Tibial nerve (tissue), 3 donors: Measurements from ENCODE around the gene TUBE1.

ENCODE experiments used
- POLR2A ChIP-seq, 2 donors: fragments of 450-650 bp; IDR thresholded peaks; one replicate each; pipeline ENCODE4 v1.6.1; 2017; ENCODE audit warnings: antibody characterized with exemption in 2 of 2, mild to moderate bottlenecking in 2 of 2, moderate library complexity in 2 of 2
- TF ChIP-seq, protein P1 (sequence below), 5 experiments: fragments of 200-600 bp in 3 of 5; fragments of 450-650 bp in 2 of 5; sonication (generic) in 3 of 5; IDR thresholded peaks; one replicate each; pipeline ENCODE4 v1.5.1; 2016 to 2019; ENCODE audit warnings: antibody characterized with exemption in 5 of 5, mild to moderate bottlenecking in 3 of 5, moderate library complexity in 2 of 5

GRCh38 chr6:112040956-112041355 is 46.3 kb downstream of the TUBE1 start:
- TF ChIP-seq, protein P1, sequence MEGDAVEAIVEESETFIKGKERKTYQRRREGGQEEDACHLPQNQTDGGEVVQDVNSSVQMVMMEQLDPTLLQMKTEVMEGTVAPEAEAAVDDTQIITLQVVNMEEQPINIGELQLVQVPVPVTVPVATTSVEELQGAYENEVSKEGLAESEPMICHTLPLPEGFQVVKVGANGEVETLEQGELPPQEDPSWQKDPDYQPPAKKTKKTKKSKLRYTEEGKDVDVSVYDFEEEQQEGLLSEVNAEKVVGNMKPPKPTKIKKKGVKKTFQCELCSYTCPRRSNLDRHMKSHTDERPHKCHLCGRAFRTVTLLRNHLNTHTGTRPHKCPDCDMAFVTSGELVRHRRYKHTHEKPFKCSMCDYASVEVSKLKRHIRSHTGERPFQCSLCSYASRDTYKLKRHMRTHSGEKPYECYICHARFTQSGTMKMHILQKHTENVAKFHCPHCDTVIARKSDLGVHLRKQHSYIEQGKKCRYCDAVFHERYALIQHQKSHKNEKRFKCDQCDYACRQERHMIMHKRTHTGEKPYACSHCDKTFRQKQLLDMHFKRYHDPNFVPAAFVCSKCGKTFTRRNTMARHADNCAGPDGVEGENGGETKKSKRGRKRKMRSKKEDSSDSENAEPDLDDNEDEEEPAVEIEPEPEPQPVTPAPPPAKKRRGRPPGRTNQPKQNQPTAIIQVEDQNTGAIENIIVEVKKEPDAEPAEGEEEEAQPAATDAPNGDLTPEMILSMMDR (IDR thresholded peaks at IDR 0.05) = no peak
- no peak for TF ChIP-seq POLR2A (IDR thresholded peaks at IDR 0.05)
